Measurements from ENCODE around the gene MRPS2.

DNA sequence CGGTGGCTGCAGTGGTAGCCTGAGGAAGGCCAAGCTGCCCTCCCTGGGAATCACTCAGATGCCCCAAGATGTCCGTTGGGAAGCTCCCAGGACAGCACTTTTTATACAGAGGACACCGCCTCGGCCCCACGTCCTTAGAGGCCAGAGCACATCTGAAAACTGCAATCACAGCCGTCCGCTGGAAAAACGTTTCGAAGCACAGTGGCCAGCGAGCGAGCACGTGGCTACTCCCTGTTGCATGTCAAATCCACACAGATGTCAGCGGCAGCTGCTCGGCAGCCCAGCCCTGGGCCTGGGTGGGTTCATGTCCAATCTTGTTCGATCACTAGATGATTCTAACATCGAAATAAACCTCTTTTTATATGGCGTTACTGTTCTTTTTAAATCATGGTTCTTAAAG, 12.0 kb upstream of the MRPS2 start:
- TF ChIP-seq, protein P1, sequence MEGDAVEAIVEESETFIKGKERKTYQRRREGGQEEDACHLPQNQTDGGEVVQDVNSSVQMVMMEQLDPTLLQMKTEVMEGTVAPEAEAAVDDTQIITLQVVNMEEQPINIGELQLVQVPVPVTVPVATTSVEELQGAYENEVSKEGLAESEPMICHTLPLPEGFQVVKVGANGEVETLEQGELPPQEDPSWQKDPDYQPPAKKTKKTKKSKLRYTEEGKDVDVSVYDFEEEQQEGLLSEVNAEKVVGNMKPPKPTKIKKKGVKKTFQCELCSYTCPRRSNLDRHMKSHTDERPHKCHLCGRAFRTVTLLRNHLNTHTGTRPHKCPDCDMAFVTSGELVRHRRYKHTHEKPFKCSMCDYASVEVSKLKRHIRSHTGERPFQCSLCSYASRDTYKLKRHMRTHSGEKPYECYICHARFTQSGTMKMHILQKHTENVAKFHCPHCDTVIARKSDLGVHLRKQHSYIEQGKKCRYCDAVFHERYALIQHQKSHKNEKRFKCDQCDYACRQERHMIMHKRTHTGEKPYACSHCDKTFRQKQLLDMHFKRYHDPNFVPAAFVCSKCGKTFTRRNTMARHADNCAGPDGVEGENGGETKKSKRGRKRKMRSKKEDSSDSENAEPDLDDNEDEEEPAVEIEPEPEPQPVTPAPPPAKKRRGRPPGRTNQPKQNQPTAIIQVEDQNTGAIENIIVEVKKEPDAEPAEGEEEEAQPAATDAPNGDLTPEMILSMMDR (IDR thresholded peaks at IDR 0.05 in 8 of 11, conservative IDR thresholded peaks at IDR 0.05 in 3 of 11), result no peak
- TF ChIP-seq POLR2A (IDR thresholded peaks at IDR 0.05), result no peak

Measured in spleen (tissue), 7 donors.